DOHH2 (cell line): Measurements from ENCODE around the gene CYFIP2.

ENCODE experiments used
- EZH2phosphoT487 ChIP-seq: fragments of 200-600 bp; sonication (generic); IDR thresholded peaks from 2 replicates; pipeline ENCODE4 v1.6.1; 2017; ENCODE audit warnings: borderline replicate concordance, mild to moderate bottlenecking, antibody characterized with exemption, low read length, moderate library complexity, mixed read lengths
- TF ChIP-seq, protein P1 (sequence below): fragments of 200-600 bp; sonication (generic); IDR thresholded peaks from one replicate; pipeline ENCODE4 v1.5.1; 2014; ENCODE audit warnings: antibody characterized with exemption, mild to moderate bottlenecking, low read depth, low read length; ENCODE audit not compliant: poor library complexity, severe bottlenecking

DNA sequence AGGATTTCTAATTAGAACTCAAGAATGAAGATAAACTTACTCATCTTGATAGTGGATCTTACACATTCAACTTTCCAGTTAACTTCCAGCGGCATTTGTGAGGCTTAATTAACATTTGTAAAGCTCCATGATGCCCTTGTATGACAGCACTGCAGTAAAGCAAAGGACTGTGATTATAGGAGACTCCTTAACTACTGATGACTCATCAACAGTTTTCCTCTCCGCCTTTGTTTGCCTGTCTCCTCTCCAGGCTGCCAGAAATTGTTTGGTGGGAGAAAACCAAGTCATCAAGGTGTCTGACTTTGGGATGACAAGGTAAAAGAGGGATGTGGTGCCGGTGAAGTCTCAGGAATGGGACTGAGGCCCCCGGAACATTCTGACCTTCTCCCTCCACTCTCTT lies 20.4 kb upstream of the CYFIP2 start:
- TF ChIP-seq, protein P1, sequence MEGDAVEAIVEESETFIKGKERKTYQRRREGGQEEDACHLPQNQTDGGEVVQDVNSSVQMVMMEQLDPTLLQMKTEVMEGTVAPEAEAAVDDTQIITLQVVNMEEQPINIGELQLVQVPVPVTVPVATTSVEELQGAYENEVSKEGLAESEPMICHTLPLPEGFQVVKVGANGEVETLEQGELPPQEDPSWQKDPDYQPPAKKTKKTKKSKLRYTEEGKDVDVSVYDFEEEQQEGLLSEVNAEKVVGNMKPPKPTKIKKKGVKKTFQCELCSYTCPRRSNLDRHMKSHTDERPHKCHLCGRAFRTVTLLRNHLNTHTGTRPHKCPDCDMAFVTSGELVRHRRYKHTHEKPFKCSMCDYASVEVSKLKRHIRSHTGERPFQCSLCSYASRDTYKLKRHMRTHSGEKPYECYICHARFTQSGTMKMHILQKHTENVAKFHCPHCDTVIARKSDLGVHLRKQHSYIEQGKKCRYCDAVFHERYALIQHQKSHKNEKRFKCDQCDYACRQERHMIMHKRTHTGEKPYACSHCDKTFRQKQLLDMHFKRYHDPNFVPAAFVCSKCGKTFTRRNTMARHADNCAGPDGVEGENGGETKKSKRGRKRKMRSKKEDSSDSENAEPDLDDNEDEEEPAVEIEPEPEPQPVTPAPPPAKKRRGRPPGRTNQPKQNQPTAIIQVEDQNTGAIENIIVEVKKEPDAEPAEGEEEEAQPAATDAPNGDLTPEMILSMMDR, result no peak
- no peak for TF ChIP-seq EZH2phosphoT487
